Osteoblast (primary cell): Measurements from ENCODE around the gene STRA6. TPM values are rescaled to one million over a fixed set of nuclear protein-coding genes. Genes with fewer than 3 reads are reported as not detected.

Source experiments
- DNase-seq: peaks from one replicate; pipeline ENCODE4 v3.0.0; 2011; ENCODE audit warnings: low spot score, mixed read lengths; ENCODE audit not compliant: insufficient read length; ENCODE audit errors: missing footprints
- H2AFZ ChIP-seq: 2 replicates; pipeline ENCODE4 v1.6.0; 2011; ENCODE audit warnings: mild to moderate bottlenecking, low read length
- H3K27ac ChIP-seq: 2 replicates; pipeline ENCODE4 v1.5.1; 2011; ENCODE audit warnings: mild to moderate bottlenecking, low read depth, low read length, moderate library complexity
- H3K27me3 ChIP-seq: 2 replicates; pipeline ENCODE4 v1.6.0; 2012; ENCODE audit warnings: mild to moderate bottlenecking, control low read depth, inconsistent platforms, low read length, moderate library complexity; ENCODE audit not compliant: insufficient read depth
- H3K36me3 ChIP-seq: 2 replicates; pipeline ENCODE4 v1.5.1; 2011; ENCODE audit warnings: mild to moderate bottlenecking, low read length, control low read depth, moderate library complexity; ENCODE audit not compliant: insufficient read depth
- H3K4me1 ChIP-seq: 2 replicates; pipeline ENCODE4 v1.5.1; 2011; ENCODE audit warnings: mild to moderate bottlenecking, low read length, control low read depth, moderate library complexity; ENCODE audit not compliant: insufficient read depth
- H3K4me2 ChIP-seq: 2 replicates; pipeline ENCODE4 v1.6.0; 2011; ENCODE audit warnings: mild to moderate bottlenecking, low read length; ENCODE audit not compliant: insufficient read depth
- H3K4me3 ChIP-seq: fragments of 200-600 bp; sonication (generic); 3 replicates; pipeline ENCODE4 v1.5.1; 2012; ENCODE audit warnings: mild to moderate bottlenecking, low read length, inconsistent platforms; ENCODE audit not compliant: insufficient read depth
- H3K79me2 ChIP-seq: 2 replicates; pipeline ENCODE4 v1.6.0; 2012; ENCODE audit warnings: mild to moderate bottlenecking, low read length, control low read depth, inconsistent platforms; ENCODE audit not compliant: insufficient read depth
- H3K9me3 ChIP-seq: 2 replicates; pipeline ENCODE4 v1.5.1; 2011; ENCODE audit warnings: low read depth, low read length, control low read depth
- H4K20me1 ChIP-seq: 2 replicates; pipeline ENCODE4 v1.6.0; 2012; ENCODE audit warnings: mild to moderate bottlenecking, low read length, control low read depth; ENCODE audit not compliant: insufficient read depth
- total RNA-seq: library from RNA; depleted of rRNA; stranded (reverse); fragments of >200 nt; gene quantifications from 2 replicates; pipeline ENCODE4 v1.2.3, GENCODE V29; 2012
- TF ChIP-seq, protein P1 (sequence below): IDR thresholded peaks from 2 replicates; pipeline ENCODE4 v1.5.1; 2011; ENCODE audit warnings: mild to moderate bottlenecking, low read depth, low read length, moderate library complexity; ENCODE audit errors: extremely low read depth

Gene STRA6
- total RNA-seq, 1 donor: 0.36 TPM

DNA sequence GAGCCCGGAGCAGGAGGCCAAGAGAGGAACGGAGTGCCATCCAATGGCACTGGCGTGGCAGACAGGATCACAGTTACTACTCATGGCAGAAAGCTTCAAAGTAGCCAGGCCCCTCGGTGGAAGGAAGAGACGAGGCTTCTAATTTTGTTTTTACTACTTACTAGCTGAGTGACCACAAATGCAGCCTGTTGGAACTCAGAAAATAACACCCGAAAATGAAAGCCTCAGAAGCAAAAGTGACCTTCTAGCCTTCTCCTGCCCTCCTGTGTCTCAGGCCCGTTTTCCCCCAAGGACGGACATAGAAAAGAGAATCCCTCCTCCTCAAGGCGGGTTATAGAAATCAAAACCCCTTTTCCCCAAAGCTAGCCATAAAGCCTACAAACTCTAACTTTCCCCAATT is 9.9 kb upstream of the STRA6 start:
- no peak overlapping the region for H3K4me2 ChIP-seq
- H3K27ac ChIP-seq: no peak overlapping the region
- H4K20me1 ChIP-seq: no peaks in the 10 kb centered on the region
- peak; percentile 32 for DNase-seq
- peak overlapping the region; percentile 36 for H2AFZ ChIP-seq
- H3K36me3 ChIP-seq: no peaks in the 10 kb centered on the region
- H3K27me3 ChIP-seq: no peaks in the 10 kb centered on the region
- no peak overlapping the region for H3K4me3 ChIP-seq
- H3K4me1 ChIP-seq: peaks cover 42% of the 10 kb centered on the region
- H3K9me3 ChIP-seq: no peaks in the 10 kb centered on the region
- TF ChIP-seq, protein P1, sequence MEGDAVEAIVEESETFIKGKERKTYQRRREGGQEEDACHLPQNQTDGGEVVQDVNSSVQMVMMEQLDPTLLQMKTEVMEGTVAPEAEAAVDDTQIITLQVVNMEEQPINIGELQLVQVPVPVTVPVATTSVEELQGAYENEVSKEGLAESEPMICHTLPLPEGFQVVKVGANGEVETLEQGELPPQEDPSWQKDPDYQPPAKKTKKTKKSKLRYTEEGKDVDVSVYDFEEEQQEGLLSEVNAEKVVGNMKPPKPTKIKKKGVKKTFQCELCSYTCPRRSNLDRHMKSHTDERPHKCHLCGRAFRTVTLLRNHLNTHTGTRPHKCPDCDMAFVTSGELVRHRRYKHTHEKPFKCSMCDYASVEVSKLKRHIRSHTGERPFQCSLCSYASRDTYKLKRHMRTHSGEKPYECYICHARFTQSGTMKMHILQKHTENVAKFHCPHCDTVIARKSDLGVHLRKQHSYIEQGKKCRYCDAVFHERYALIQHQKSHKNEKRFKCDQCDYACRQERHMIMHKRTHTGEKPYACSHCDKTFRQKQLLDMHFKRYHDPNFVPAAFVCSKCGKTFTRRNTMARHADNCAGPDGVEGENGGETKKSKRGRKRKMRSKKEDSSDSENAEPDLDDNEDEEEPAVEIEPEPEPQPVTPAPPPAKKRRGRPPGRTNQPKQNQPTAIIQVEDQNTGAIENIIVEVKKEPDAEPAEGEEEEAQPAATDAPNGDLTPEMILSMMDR: no peak
- H3K79me2 ChIP-seq: no peaks in the 10 kb centered on the region

DNA sequence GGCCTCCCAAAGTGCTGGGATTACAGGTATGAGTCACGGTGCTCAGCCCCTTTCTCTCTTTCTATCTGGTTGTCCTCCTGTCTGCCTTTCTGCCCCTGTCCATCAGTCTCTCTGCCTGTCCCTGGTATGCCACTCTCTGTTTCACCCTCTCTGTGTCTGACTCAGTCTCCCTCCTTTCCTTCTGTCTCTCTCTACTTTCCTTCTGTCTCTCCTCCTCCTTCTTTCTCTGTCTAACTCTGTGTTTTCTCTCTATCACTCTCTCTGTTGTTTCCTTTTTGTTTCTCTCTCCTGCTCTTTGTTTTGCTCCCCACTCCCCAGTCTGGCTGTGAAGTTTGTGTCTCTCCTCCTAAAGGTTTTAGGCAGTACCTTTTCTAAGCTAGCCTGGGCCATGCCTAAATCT is 9.1 kb upstream of the STRA6 start:
- Histone ChIP-seq H4K20me1 (no peaks in the 10 kb centered on the region), H3K4me3 (no peak overlapping the region), H3K36me3 (no peaks in the 10 kb centered on the region), H3K27me3 (no peaks in the 10 kb centered on the region), H3K9me3 (no peaks in the 10 kb centered on the region), H3K79me2 (no peaks in the 10 kb centered on the region), H3K27ac (no peak overlapping the region), H3K4me2 (no peak overlapping the region), H3K4me1 (peaks cover 42% of the 10 kb centered on the region), H2AFZ (no peak overlapping the region)
- peak; percentile 23 for DNase-seq
- TF ChIP-seq, protein P1: no peak

DNA sequence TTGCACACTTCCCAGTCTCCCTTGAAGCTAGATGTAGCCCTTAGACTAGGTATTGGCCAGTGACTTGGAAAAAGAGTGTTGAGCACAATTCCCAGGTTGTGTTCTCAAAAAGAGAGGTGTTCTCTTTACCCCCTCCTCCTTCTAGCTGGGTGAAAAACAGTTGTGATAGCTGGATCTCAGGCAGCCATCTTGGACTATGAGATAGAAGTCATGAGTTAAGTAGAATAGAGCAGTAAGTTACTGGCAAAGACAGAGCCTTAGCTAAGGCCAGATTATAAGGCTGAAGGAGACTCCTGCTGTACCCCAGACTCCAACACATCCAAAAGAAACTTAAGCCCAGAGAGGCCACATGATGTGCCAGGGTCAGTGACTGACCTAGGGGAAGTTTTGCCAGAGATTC is 8.1 kb upstream of the STRA6 start:
- H3K9me3 ChIP-seq: no peaks in the 10 kb centered on the region
- H3K79me2 ChIP-seq: no peaks in the 10 kb centered on the region
- TF ChIP-seq, protein P1: no peak
- H4K20me1 ChIP-seq: no peaks in the 10 kb centered on the region
- DNase-seq: peak; percentile 81
- no peaks in the 10 kb centered on the region for H3K27me3 ChIP-seq
- no peaks in the 10 kb centered on the region for H3K36me3 ChIP-seq
- H2AFZ ChIP-seq: no peak overlapping the region
- peaks cover 40% of the 10 kb centered on the region for H3K4me1 ChIP-seq
- no peak overlapping the region for H3K4me2 ChIP-seq
- peak overlapping the region; percentile 86 for H3K27ac ChIP-seq
- no peak overlapping the region for H3K4me3 ChIP-seq

DNA sequence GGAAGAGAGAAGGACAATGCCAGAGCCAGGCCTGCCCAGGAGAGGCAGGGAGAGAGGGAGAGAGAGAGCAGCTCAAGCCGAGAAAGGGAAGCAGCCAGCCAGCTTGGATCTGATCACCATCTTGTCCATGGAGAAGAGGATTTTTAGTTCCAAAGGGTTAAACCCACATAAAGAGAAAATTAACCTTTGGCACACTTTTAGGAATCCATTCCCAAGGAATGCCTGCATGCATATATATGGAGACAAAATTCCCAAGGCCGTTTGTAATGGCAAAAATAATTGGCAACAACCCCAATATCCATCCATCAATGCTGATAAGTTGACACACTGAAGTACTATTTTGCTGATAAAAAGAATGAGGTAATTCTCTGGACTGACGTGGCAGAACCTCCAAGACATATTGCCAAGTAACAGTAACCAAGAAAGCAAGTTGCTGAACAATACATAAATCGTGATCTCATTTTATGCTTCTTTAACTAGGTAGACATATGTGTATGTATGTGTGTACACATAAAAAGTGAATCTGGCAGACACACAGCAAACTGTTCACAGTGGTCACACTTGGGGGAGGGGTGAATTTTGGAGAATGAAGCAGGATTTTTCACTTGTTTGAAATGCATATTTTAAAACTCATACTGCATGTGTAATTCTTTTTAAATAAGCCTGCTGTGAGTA is 7.5 kb upstream of the STRA6 start:
- H3K36me3 ChIP-seq: no peaks in the 10 kb centered on the region
- H4K20me1 ChIP-seq: no peaks in the 10 kb centered on the region
- H3K4me2 ChIP-seq: peak overlapping the region; percentile 20
- no peaks in the 10 kb centered on the region for H3K27me3 ChIP-seq
- H3K79me2 ChIP-seq: no peaks in the 10 kb centered on the region
- H2AFZ ChIP-seq: no peak overlapping the region
- no peaks in the 10 kb centered on the region for H3K9me3 ChIP-seq
- DNase-seq: peak; percentile 91
- TF ChIP-seq, protein P1: no peak
- no peak overlapping the region for H3K4me3 ChIP-seq
- peak overlapping the region; percentile 86 for H3K27ac ChIP-seq
- peaks cover 34% of the 10 kb centered on the region for H3K4me1 ChIP-seq
